ENCODE data around the gene RPS19BP1.

RPS19BP1 gene

GRCh38 chr22:39490966-39491680 lies 41.4 kb downstream of the RPS19BP1 start:
- no peak for DNase-seq

DNA sequence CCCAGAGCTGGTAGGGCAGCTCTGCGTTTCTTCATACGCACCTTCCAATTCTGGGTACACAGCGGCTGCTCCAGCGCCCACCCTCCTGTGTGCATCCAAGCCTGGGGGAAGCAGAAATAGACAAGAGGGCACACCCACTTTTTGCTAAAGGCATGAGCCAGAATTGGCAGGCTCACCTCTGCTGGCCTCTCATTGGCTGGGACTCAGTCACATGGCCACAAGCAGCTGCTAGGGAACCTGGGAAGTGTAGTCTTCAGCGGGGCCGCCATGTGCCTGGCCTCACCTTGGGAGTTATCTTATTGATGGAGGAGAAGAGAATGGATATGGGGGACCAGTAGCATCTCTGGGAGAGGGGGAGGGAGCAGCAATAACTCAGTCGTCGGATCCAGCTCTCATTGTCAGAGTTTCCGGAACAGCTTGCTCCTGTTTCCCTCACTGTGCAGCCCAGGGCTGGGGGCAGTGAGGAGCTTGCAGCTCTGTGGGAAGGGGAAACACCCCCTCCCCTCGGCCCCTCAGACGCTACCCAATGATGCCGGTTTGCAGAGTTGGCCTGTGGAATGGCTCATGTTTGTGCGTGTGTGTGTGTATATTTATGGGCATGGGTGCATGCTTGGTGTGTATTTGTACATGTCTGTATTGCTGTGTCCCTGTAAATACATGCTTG lies 42.3 kb downstream of the RPS19BP1 start:
- DNase-seq: peak in 53 of 56 donors; percentile 35 to 93 (median 73)

DNA sequence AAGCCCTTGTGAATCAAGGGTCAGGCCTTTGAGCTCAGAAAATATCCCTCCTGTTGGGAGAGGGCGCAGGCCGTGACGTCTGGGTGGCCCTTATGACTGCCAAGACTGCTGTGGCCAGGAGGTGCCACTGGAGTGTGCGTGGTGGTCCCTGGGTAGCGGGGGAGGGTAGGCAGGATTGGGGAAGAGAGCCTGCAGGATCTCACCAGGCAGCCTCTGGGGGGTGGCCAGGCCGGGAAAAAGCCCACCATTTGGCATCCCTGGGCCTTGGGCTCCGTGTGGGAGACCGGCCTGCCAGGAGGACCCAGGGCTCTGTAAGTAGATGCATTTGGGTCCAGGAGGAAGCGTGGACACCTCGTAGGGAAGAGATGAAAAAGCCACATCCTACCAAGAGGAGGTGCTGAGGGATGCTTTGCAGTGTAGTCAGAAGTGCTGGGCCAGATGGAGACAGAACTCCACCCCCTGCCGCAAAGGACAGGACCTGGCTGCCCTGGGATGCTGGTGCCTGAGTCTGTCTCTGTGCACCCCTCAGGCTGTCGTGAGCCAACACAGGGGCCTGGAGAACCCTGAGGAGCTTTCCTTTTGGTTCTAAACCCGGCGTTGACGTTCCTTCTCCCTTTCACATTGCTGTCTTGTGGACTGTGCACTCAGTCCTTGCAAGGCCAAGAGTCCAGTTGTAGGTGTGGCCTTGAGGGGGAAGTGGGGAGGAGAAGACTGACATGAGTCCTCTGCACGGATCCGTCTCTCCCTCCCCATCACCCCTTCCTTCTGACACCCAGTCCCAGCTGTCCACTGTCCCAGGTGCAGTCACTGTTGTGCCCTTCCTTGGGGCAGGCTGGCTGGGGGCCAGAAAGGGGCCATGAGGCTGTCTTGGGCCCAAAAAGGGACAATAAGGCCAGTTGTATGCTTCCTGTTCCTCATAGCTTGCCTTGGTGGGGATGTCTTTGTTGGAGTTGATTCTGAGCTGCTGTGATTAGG lies 43.2 kb downstream of the RPS19BP1 start:
- DNase-seq: no peak

- DNase-seq: no peak
Observed at GRCh38 chr22:39488563-39489083, 43.9 kb downstream of the RPS19BP1 start.

- no peak for DNase-seq
Observed at GRCh38 chr22:39487826-39488520, 44.6 kb downstream of the RPS19BP1 start.

DNA sequence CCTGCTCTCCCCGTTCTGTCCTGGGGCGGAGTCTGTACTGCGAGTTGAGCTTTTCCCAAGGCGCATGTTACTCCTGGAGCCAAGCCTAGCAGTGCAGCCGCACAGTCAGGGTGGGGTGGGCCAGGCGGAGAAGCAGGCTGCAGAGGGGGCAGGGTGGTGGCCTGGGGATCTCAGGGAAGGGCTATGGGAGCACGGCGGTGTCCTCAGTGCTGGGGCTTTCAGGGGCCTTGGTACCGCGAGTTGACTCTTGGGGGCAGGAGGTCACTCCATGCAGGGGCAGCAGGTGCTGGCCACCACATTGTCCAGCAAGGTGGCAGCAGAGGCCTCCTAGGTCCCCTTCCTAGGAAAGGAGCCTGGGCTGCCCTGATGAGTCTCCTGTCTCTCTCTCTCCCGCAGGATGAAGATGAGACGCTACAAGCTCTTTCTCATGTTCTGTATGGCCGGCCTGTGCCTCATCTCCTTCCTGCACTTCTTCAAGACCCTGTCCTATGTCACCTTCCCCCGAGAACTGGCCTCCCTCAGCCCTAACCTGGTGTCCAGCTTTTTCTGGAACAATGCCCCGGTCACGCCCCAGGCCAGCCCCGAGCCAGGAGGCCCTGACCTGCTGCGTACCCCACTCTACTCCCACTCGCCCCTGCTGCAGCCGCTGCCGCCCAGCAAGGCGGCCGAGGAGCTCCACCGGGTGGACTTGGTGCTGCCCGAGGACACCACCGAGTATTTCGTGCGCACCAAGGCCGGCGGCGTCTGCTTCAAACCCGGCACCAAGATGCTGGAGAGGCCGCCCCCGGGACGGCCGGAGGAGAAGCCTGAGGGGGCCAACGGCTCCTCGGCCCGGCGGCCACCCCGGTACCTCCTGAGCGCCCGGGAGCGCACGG lies 45.4 kb downstream of the RPS19BP1 start:
- DNase-seq: peak in 16 of 56 donors; percentile 22 to 65 (median 35)

DNA sequence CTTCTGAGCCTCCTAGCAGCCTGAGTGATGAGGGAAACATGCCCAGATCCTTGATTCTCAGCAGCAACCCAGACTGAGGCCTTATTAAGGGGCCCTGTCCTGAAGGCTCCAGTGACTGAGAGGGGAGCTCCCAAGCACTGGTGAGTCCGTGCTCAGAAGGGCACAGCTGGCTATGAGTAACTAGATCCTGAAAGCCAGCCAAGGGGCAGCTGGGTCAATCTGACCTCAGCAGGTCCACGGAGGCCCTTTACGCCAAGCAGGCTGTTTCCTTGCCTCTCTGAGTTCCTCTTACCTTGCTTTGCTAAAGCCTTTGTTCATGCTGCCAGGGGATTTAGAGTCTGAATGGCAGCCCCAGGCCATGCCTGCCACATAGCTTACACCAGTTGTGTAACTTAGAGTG lies 49.8 kb downstream of the RPS19BP1 start:
- no peak for DNase-seq

GRCh38 chr22:39481595-39481994 lies 51.0 kb downstream of the RPS19BP1 start:
- DNase-seq: no peak

DNA sequence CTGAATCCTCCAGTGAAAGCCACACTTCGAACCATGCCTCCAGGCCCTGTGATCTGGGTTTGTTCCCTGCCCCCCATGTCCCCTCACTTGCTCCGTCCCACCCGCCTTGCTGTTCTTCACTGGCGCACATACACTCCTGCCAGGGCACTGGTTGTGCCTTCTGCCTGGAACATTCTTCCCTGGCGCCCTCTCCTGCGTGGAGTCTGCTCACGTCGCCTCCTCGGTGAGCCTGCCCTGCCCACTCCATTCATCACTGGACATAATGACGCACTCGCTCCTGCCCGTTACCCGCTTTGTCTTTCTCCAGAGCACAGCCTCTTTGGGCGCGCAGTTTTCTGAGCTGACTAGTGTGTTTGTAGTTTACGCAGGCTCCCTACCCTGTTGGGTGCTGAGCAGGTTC lies 51.5 kb downstream of the RPS19BP1 start:
- DNase-seq: peak in 29 of 56 donors; percentile 8 to 87 (median 56)

- no peak for DNase-seq
Observed at GRCh38 chr22:39480557-39480956, 52.0 kb downstream of the RPS19BP1 start.

DNA sequence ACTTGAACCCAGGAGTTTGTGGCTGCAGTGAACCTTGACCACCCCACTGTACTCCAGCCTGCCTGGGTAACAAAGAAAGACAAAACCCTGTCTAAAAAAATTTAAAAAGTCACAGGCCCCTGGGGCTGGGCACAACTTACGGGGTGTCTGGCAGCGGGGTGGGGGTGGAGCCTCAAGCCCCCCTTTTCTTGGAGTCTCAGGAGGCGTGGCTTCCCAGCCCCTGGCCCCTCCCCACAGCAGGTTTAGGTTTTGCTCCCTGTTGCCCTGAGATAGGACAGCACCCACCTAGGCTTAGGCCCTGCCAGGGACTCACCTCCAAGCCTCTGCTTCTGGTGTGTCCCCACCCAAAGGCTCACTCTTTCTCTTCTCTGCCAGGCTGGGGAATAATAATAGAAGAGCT lies 53.3 kb downstream of the RPS19BP1 start:
- no peak for DNase-seq

All from nucleus accumbens (tissue), 56 donors.